ENCODE results near the gene ZBTB42. TPM values are rescaled to one million over a fixed set of nuclear protein-coding genes. Genes with fewer than 3 reads are reported as not detected.

Gene ZBTB42
- total RNA-seq, 1 donor from 2014 or later: 3.1 TPM

DNA sequence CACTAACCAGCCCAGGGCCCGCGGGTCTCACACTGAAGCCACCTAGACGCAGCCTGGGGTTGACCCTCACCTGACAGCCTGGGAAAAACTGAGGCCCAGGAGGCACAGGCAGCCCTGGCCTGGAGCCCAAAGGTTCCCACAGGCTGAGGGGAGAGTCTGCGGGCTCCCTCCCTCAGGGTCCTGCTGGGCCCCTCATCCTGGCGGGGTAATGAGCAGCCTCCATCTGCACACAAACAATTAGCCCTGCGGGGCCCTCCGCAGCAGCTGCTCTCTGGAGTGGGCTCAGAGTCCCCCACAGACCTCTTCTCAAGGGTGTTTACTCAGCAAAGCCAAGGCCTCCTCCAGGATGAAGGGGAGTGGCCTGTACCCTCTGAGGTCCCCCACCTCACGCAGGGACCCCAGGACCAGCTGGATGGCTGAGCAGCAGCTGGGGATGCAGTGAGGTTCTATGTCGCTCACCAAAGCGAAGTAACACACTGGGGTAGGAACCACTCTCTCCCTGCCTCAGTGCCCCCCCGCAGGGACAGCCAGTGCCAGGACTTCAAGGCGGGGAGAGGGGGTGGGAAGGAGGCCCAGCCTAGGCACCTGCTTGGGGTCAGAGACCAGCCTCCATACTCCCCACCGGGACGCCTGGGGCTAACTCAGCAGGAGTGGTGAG lies 12.6 kb upstream of the ZBTB42 start:
- Mint-ChIP-seq H3K27ac (no peak overlapping the region), H3K36me3 (ENCODE audit: low read depth) (peaks cover 13% of the 10 kb centered on the region), H3K27me3 (no peaks in the 10 kb centered on the region), H3K4me1 (peaks cover 10% of the 10 kb centered on the region), H3K4me3 (no peak overlapping the region), H3K9me3 (no peaks in the 10 kb centered on the region)
- DNase-seq: no peak
- ATAC-seq (ENCODE audit: low read depth): no peak
- ChIA-PET POLR2A (interaction anchor here (0.6 to 1.1 kb wide), 2 partner anchors 20 to 690 kb away, joined by 3 to 4 read pairs; no protein-coding TSS in a partner anchor), CTCF (no interaction called here)
- intact Hi-C loops (cut with micrococcal nuclease): no loop called here
- TF ChIP-seq, protein P1, sequence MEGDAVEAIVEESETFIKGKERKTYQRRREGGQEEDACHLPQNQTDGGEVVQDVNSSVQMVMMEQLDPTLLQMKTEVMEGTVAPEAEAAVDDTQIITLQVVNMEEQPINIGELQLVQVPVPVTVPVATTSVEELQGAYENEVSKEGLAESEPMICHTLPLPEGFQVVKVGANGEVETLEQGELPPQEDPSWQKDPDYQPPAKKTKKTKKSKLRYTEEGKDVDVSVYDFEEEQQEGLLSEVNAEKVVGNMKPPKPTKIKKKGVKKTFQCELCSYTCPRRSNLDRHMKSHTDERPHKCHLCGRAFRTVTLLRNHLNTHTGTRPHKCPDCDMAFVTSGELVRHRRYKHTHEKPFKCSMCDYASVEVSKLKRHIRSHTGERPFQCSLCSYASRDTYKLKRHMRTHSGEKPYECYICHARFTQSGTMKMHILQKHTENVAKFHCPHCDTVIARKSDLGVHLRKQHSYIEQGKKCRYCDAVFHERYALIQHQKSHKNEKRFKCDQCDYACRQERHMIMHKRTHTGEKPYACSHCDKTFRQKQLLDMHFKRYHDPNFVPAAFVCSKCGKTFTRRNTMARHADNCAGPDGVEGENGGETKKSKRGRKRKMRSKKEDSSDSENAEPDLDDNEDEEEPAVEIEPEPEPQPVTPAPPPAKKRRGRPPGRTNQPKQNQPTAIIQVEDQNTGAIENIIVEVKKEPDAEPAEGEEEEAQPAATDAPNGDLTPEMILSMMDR (IDR thresholded peaks at IDR 0.05): no peak

GRCh38 chr14:104788873-104789663 lies 11.8 kb upstream of the ZBTB42 start:
- no peak overlapping the region for H3K27ac Mint-ChIP-seq
- CTCF ChIA-PET: no interaction called here
- H3K27me3 Mint-ChIP-seq: no peaks in the 10 kb centered on the region
- DNase-seq (no peak), ATAC-seq (ENCODE audit: low read depth) (no peak)
- peaks cover 13% of the 10 kb centered on the region for H3K36me3 Mint-ChIP-seq (ENCODE audit: low read depth)
- POLR2A ChIA-PET: interaction anchor here (0.6 to 1.1 kb wide), 2 partner anchors 20 to 689 kb away, joined by 3 to 4 read pairs; no protein-coding TSS in a partner anchor
- intact Hi-C loops (cut with micrococcal nuclease): no loop called here
- TF ChIP-seq, protein P1 (IDR thresholded peaks at IDR 0.05): no peak
- H3K4me3 Mint-ChIP-seq: no peak overlapping the region
- H3K9me3 Mint-ChIP-seq: no peaks in the 10 kb centered on the region
- peaks cover 18% of the 10 kb centered on the region for H3K4me1 Mint-ChIP-seq

GRCh38 chr14:104789752-104790743 lies 10.9 kb upstream of the ZBTB42 start:
- no peak overlapping the region for H3K4me3 Mint-ChIP-seq
- H3K4me1 Mint-ChIP-seq: peaks cover 24% of the 10 kb centered on the region
- no peaks in the 10 kb centered on the region for H3K27me3 Mint-ChIP-seq
- POLR2A ChIA-PET: no interaction called here
- CTCF ChIA-PET: no interaction called here
- ATAC-seq (ENCODE audit: low read depth) (no peak), DNase-seq (no peak)
- TF ChIP-seq, protein P1 (IDR thresholded peaks at IDR 0.05): no peak
- H3K9me3 Mint-ChIP-seq: no peaks in the 10 kb centered on the region
- intact Hi-C loops (cut with micrococcal nuclease): no loop called here
- H3K27ac Mint-ChIP-seq: no peak overlapping the region
- H3K36me3 Mint-ChIP-seq (ENCODE audit: low read depth): peaks cover 13% of the 10 kb centered on the region

GRCh38 chr14:104791425-104791824 lies 9.5 kb upstream of the ZBTB42 start:
- CTCF ChIA-PET: no interaction called here
- Mint-ChIP-seq H3K4me1 (peaks cover 30% of the 10 kb centered on the region), H3K27ac (no peak overlapping the region), H3K36me3 (ENCODE audit: low read depth) (peaks cover 13% of the 10 kb centered on the region), H3K27me3 (no peaks in the 10 kb centered on the region), H3K4me3 (no peak overlapping the region), H3K9me3 (no peaks in the 10 kb centered on the region)
- no peak for ATAC-seq (ENCODE audit: low read depth)
- DNase-seq: no peak
- POLR2A ChIA-PET: no interaction called here
- TF ChIP-seq, protein P1 (IDR thresholded peaks at IDR 0.05): no peak
- intact Hi-C loops (cut with micrococcal nuclease): no loop called here

Measured in activated B cell treated with CpG ODN at 0.5 μM for 24 hours (primary cell).